Uterus (tissue), 2 donors: ENCODE data around the gene EPS15.

Experiments
- POLR2A ChIP-seq, 2 donors: fragments of 450-650 bp; IDR thresholded peaks; one replicate each; pipeline ENCODE4 v1.6.1; 2016; ENCODE audit warnings: antibody characterized with exemption in 2 of 2, mild to moderate bottlenecking in 1 of 2, moderate library complexity in 1 of 2
- TF ChIP-seq, protein P1 (sequence below), 4 experiments: fragments of 200-600 bp in 2 of 4; fragments of 450-650 bp in 2 of 4; sonication (generic) in 2 of 4; IDR thresholded peaks; one replicate each; pipeline ENCODE4 v1.5.1; 2016 to 2019; ENCODE audit warnings: antibody characterized with exemption in 4 of 4, mild to moderate bottlenecking in 2 of 4, moderate library complexity in 1 of 4

- TF ChIP-seq, protein P1, sequence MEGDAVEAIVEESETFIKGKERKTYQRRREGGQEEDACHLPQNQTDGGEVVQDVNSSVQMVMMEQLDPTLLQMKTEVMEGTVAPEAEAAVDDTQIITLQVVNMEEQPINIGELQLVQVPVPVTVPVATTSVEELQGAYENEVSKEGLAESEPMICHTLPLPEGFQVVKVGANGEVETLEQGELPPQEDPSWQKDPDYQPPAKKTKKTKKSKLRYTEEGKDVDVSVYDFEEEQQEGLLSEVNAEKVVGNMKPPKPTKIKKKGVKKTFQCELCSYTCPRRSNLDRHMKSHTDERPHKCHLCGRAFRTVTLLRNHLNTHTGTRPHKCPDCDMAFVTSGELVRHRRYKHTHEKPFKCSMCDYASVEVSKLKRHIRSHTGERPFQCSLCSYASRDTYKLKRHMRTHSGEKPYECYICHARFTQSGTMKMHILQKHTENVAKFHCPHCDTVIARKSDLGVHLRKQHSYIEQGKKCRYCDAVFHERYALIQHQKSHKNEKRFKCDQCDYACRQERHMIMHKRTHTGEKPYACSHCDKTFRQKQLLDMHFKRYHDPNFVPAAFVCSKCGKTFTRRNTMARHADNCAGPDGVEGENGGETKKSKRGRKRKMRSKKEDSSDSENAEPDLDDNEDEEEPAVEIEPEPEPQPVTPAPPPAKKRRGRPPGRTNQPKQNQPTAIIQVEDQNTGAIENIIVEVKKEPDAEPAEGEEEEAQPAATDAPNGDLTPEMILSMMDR (IDR thresholded peaks at IDR 0.05) = peak in 1 of 4 experiments; percentile 11
- TF ChIP-seq POLR2A (IDR thresholded peaks at IDR 0.05) = no peak
Measured at GRCh38 chr1:51313268-51313852, 205.7 kb downstream of the EPS15 start.
